HG03378 (cell line): ENCODE data around the gene PRKAR1B.

Experiments
- ATAC-seq: cut with Tn5 transposase; IDR thresholded peaks from one replicate; pipeline ENCODE4 v1.9.1; 2021; ENCODE audit warnings: mild to moderate bottlenecking, moderate library complexity; ENCODE audit not compliant: unreplicated experiment

The PRKAR1B gene

DNA sequence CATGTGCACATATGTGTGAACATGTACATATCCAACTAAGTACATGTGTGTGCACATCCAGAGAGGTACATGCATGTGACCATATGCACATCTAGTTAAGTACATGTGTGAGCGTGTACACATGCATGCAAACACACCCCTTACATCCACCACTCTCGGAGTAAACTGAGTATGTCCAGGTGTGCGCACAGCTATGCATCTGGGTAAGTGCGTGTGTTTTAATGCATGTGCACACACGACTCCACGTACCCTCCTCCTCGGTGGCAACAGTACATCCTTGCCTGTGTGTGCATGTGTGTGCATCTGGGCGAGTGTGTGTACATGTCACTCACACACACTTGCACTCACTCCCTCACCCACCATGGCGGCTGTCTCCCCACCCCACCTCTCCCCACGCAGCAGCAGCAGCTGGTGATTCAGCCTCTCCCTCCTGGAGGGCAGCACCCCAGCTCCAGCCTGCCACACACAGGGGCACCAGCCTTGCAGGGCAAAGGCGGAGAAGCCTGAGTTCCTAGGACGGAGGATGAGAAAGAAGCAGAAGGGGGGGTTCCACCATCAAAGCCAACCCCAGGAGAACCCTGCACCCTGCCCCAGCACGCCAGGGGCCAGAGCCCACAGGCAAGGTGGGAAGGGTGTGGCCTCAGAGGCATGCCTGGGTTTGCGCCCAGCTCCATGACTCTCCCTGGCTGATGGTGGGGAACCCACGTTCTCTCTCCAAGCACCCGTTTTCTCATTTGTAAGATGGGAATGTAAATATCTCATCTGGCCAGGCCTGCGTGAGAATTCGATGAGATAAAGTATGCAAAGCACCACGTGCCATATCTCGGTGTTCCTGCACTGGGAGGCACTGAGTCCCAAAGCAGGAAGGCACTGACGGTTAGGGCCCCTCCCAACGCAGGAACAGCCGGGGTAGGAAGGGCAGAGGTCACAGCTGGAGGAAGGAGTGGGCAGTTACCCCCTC lies 28.3 kb downstream of the PRKAR1B start:
- ATAC-seq, result no peak

GRCh38 chr7:696812-697551 lies 30.1 kb downstream of the PRKAR1B start:
- no peak for ATAC-seq

DNA sequence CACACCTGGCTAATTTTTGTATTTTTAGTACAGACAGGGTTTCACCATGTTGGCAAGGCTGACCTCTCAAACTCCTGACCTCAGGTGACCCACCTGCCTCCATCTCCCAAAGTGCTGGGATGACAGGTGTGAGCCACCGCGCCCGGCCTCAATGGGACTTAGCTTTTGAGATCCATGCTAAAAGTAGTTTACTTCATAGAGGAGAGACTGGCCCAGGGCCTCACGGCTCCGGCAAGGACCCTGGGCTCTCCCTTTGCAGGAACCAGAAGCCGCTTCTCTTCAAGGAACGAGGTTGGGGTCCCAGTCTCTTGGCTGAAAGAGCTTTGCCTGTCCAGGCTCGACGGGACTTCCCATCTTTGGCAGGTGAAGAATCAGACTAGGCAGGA lies 30.7 kb downstream of the PRKAR1B start:
- no peak for ATAC-seq

GRCh38 chr7:693280-693679 lies 33.8 kb downstream of the PRKAR1B start:
- ATAC-seq, result no peak

GRCh38 chr7:691361-692045 lies 35.6 kb downstream of the PRKAR1B start:
- no peak for ATAC-seq

GRCh38 chr7:690478-691360 lies 36.4 kb downstream of the PRKAR1B start:
- ATAC-seq, result no peak

DNA sequence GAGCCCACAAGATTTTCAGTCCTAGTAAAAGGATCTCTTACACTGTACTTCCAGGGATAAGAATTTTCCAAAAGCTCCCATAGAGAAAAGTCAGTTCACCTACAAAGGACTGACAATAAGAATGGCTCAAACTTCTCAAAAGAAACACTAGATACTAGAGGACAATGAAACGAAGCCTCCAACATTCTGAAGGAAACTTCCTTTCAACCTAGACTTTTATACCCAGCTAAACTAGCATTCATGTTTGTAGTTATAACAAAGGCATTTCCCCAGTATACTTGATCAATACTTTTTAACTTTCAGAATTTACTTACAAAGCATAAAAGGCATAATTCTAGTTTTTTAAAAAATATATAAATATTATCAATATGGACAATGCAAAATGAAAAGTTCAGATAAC lies 41.5 kb downstream of the PRKAR1B start:
- no peak for ATAC-seq

DNA sequence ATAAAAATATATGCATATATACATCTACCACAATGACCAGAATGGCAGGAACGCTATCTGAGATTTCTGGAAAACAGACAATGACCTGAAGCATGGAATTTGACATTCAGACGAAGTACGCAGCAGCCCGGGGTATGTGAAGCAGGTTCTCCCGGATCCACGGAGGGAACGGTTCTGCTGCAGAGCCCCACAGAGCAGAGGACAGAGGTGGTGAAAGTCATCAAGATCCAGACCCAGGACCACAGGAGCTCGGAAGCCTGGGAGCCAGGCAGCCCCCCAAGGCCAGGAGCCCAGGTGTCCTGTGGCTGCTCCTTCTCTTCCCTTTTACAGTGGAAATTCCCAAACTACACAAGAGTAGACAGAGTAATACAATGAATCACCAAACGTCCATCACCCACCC lies 42.7 kb downstream of the PRKAR1B start:
- no peak for ATAC-seq

DNA sequence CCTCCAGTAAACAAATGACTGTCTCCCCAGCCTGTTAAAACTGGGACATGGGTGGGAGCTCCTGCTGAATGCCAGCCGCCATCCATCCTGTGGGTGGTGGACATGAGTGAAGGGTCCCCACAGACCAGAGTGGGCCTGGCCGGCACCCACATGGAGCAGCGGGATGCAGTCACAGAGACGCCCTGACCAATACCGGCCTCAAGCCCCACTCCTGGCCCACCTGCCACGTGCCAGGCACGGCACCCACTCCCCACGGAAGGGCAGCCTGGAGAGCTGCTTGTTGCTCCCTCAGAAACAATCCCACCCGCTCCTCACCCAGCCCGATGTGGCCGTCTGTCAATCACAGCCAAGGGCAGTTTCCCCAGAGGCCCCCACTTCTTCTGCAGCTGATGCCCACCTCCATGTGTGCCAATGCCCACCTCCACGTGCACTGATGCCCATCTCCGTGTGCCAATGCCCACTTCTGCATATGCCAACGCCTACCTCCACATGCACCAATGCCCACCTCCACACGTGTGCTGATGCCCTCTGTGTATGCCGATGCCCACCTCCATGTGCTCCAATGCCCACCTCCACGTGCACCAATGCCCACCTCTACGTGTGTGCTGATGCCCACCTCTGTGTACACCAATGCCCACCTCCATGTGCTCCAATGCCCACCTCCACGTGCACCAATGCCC lies 43.4 kb downstream of the PRKAR1B start:
- no peak for ATAC-seq

- ATAC-seq, result no peak
Observed at GRCh38 chr7:682810-683209, 44.3 kb downstream of the PRKAR1B start.

- ATAC-seq, result no peak
Observed at GRCh38 chr7:681551-682307, 45.4 kb downstream of the PRKAR1B start.

DNA sequence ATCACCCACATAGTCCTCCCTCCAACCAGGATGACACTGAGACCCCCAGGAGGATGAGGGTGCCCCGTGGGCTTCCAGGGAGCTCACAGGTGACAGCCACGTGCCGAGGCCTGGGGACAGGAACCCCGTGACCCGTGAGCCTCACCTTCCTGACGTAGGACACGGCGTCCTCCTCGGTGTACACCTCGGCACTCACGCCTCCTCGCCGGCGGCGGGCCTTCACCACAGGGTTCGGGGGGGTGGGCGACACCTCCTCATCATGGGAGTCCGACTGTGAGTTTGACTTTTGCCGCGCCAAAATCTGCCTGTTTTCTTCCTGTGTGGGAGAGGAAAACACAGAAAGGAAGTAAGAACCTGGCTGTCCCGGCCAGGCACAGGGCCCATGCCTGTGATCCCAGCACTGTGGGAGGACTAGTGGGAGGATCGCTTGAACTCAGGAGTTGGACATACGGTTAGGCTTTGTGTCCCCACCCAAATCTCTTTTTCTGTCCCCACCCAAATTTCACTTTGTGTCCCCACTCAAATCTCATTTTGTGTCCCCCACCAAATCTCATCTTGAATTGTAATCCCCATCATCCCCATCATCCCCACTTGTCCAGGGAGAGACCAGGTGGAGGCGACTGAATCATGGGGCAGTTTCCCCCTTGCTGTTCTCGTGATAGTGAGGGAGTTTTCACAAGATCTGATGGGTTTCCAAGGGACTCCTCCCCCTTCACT lies 46.5 kb downstream of the PRKAR1B start:
- ATAC-seq, result no peak

- no peak for ATAC-seq
Observed at GRCh38 chr7:676972-677385, 50.1 kb downstream of the PRKAR1B start.

DNA sequence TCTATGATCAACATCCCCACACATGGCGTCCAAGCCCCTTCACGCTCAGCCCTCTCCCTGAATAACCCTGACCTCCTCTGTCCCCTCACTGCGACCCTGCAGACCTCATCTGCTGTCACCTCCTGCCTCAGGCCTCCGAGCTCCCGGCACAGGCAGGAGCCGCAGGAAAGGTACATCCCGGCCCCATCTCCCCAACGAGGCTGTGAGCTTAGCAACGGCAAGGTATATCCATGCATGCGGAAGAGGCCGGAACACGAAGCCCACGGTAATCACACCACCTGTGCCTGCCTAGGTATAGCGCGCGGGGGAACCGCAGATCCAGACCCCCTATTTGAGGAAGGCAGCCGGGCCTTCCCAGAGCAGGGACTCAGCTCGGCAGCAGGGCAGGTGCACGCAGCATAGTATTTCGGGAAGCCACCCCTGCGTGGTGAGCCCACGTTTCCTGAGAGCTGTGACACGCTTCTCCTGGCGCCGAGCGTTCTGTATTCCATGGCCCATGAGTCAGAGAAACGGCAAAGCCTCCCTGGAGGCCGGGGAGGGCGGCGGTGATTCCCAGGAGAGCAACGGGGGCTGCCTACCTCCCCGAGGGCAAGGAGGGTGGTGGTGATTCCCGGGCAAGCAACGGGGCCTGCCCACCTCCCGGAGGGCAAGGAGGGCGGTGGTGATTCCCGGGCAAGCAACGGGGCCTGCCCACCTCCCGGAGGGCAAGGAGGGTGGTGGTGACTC lies 50.7 kb downstream of the PRKAR1B start:
- no peak for ATAC-seq

DNA sequence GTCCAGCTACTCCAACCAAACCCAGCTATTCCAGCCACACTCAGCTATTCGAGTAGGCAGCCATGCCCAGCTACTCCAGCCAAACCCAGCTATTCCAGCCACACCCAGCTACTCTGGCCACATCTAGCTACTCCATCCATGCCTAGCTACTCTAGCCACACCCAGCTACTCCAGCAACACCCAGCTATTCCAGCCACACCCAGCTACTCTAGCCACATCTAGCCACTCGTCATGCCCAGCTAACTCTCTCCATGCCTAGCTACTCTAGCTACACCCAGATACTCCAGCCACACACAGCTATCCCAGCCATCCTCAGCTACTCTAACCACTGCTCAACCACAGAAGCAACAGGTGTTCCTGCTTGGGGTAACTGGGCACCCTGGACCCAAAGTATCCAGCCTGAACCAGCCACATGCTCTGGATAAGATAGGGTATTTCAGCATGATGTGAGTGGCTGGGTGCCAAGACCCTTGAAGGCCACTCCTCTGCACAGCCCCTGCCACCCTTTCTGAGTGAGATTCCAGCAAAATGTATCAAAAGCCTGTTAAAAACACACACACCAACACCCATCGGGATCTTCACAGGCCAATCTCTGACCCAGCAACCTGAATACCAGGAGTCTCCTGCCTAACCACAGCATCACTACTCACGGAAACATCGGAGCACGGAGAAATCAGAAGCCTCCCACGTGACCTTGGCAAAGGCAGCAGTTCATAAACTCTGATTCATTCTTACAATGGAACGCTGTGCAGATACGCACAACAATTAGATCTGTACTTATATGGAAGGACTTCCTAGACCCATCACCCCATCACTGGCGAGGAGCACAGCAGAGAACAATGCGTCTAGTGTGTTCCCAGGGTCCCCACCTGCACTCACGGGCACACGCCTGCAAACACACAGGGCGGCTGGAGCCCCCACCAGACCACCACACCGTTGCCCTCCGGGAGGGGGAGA lies 52.3 kb downstream of the PRKAR1B start:
- no peak for ATAC-seq

GRCh38 chr7:673681-674453 lies 53.2 kb downstream of the PRKAR1B start:
- ATAC-seq, result no peak
